Peyer's patch (tissue), 4 donors: ENCODE measurements around the gene MAGI2. TPM values are rescaled to one million over a fixed set of nuclear protein-coding genes. Genes with fewer than 3 reads are reported as not detected.

ENCODE experiments used
- DNase-seq, 3 donors: peaks; one replicate each; pipeline ENCODE4 v3.0.0-alpha.2; 2017 to 2019
- H3K27ac ChIP-seq, 4 donors: fragments of 200-600 bp; sonication (generic); one replicate each; pipeline ENCODE4 v1.5.1; 2016 to 2019
- H3K27me3 ChIP-seq, 2 donors: fragments of 200-600 bp; sonication (generic); one replicate each; pipeline ENCODE4 v1.5.1; 2019
- H3K36me3 ChIP-seq, 3 donors: fragments of 200-600 bp; sonication (generic); one replicate each; pipeline ENCODE4 v1.5.1; 2016 to 2019
- H3K4me1 ChIP-seq, 4 donors: fragments of 200-600 bp; sonication (generic); one replicate each; pipeline ENCODE4 v1.5.1; 2016 to 2019
- H3K4me3 ChIP-seq, 4 donors: fragments of 200-600 bp; sonication (generic); 1 replicate in 3 of 4; 2 replicates in 1 of 4; pipeline ENCODE4 v1.5.1; 2016 to 2019; ENCODE audit warnings: mild to moderate bottlenecking in 1 of 4
- H3K9me3 ChIP-seq, 4 donors: fragments of 200-600 bp; sonication (generic); one replicate each; pipeline ENCODE4 v1.5.1; 2016 to 2019; ENCODE audit warnings: mild to moderate bottlenecking in 1 of 4
- POLR2A ChIP-seq, 2 donors: fragments of 450-650 bp; IDR thresholded peaks; one replicate each; pipeline ENCODE4 v1.5.1; 2017; ENCODE audit warnings: antibody characterized with exemption in 2 of 2, mild to moderate bottlenecking in 2 of 2, moderate library complexity in 2 of 2
- total RNA-seq, 4 donors: library from RNA; depleted of rRNA; stranded (reverse); fragments of >200 nt; gene quantifications; one replicate each; pipeline ENCODE4 v1.1.0, GENCODE V29; 2016
- TF ChIP-seq, protein P1 (sequence below), 6 experiments: fragments of 450-650 bp in 4 of 6; fragments of 200-600 bp in 2 of 6; sonication (generic) in 1 of 6; IDR thresholded peaks; one replicate each; pipeline ENCODE4 v1.5.1; 2017 to 2019; ENCODE audit warnings: antibody characterized with exemption in 6 of 6, mild to moderate bottlenecking in 3 of 6, moderate library complexity in 1 of 6

The MAGI2 gene
- total RNA-seq, 4 donors from 2014 or later: 1.6 to 12.4 (median 2.8) TPM

DNA sequence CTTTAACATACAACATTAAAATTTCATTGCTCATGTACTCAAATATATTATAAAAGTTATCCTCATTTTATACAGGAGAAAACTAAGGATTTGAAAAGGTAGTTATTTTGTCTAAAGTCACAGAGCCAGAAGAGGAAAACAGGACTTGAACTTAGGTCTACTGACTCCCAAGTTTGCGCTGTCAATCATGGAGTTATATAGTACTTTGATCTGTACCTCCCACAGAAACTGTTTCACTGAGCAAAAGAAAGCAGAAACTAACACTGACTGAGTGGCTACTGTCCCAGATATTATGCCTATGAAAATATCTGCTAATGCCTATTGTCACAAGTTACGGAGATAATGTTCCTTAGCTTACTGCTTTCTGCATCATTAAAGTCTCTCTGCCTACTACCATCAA lies 329.1 kb downstream of the MAGI2 start:
- TF ChIP-seq POLR2A (IDR thresholded peaks at IDR 0.05): no peak
- Histone ChIP-seq H3K27me3 (no peaks in the 10 kb centered on the region), H3K36me3 (no peaks in the 10 kb centered on the region), H3K4me1 (no peaks in the 10 kb centered on the region), H3K4me3 (no peak overlapping the region), H3K9me3 (no peaks in the 10 kb centered on the region), H3K27ac (no peak overlapping the region)
- DNase-seq: no peak

- H3K9me3 ChIP-seq: no peaks in the 10 kb centered on the region
- no peaks in the 10 kb centered on the region for H3K36me3 ChIP-seq
- no peak overlapping the region for H3K4me3 ChIP-seq
- DNase-seq: no peak
- no peaks in the 10 kb centered on the region for H3K4me1 ChIP-seq
- TF ChIP-seq, protein P1, sequence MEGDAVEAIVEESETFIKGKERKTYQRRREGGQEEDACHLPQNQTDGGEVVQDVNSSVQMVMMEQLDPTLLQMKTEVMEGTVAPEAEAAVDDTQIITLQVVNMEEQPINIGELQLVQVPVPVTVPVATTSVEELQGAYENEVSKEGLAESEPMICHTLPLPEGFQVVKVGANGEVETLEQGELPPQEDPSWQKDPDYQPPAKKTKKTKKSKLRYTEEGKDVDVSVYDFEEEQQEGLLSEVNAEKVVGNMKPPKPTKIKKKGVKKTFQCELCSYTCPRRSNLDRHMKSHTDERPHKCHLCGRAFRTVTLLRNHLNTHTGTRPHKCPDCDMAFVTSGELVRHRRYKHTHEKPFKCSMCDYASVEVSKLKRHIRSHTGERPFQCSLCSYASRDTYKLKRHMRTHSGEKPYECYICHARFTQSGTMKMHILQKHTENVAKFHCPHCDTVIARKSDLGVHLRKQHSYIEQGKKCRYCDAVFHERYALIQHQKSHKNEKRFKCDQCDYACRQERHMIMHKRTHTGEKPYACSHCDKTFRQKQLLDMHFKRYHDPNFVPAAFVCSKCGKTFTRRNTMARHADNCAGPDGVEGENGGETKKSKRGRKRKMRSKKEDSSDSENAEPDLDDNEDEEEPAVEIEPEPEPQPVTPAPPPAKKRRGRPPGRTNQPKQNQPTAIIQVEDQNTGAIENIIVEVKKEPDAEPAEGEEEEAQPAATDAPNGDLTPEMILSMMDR (IDR thresholded peaks at IDR 0.05): no peak
- TF ChIP-seq POLR2A (IDR thresholded peaks at IDR 0.05): no peak
- no peak overlapping the region for H3K27ac ChIP-seq
- H3K27me3 ChIP-seq: no peaks in the 10 kb centered on the region
Measured at GRCh38 chr7:79118143-79118542, 335.3 kb downstream of the MAGI2 start.

DNA sequence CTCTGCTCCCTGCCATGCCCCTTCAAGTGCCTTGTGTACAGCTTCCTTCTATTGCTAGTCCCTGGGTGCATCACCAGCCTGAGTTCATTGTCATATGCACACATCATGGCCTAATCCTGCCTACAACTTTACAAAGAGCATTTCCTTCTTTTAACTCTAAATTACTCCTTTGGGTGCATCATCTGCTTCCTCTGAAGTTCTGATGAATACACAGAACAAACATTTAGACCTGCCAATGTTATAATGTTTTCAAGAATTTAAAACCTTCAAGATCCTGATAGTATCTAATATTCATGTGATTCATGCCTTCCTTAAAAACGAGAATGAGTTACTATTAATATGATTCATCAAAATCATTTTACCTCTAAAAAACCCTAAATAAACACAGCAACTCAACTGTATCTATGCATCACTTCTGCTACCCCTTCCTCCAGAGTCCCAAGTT lies 357.1 kb downstream of the MAGI2 start:
- Histone ChIP-seq H3K36me3 (no peaks in the 10 kb centered on the region), H3K4me3 (no peak overlapping the region), H3K27me3 (no peaks in the 10 kb centered on the region), H3K4me1 (no peaks in the 10 kb centered on the region), H3K9me3 (no peaks in the 10 kb centered on the region), H3K27ac (no peak overlapping the region)
- no peak for DNase-seq
- TF ChIP-seq POLR2A (IDR thresholded peaks at IDR 0.05): no peak

- no peaks in the 10 kb centered on the region for H3K4me1 ChIP-seq
- no peak overlapping the region for H3K27ac ChIP-seq
- no peaks in the 10 kb centered on the region for H3K9me3 ChIP-seq
- H3K4me3 ChIP-seq: no peak overlapping the region
- no peak for TF ChIP-seq POLR2A (IDR thresholded peaks at IDR 0.05)
- TF ChIP-seq, protein P1 (IDR thresholded peaks at IDR 0.05): no peak
- DNase-seq: no peak
- H3K36me3 ChIP-seq: no peaks in the 10 kb centered on the region
- no peaks in the 10 kb centered on the region for H3K27me3 ChIP-seq
Measured at GRCh38 chr7:79093421-79093820, 360.0 kb downstream of the MAGI2 start.

DNA sequence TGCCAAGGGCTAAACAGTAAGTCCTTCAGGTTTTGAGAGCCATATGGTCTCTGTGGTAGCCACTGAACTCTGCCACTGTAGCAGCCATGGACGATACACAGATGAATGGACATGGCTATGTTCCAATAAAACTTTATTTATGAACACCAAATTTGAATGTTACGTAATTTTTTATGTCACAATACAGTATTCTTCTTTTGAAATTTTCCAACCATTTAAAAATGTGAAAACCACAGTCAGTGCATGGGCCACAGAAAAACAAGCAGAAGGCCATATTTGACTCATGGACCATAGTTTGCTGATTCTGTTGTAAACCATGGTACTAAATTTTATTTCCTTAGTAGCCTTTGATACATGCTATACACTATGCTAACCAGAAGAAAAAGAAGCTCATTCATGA lies 361.8 kb downstream of the MAGI2 start:
- no peak overlapping the region for H3K27ac ChIP-seq
- H3K4me1 ChIP-seq: no peaks in the 10 kb centered on the region
- no peaks in the 10 kb centered on the region for H3K27me3 ChIP-seq
- no peak overlapping the region for H3K4me3 ChIP-seq
- no peaks in the 10 kb centered on the region for H3K36me3 ChIP-seq
- no peak for TF ChIP-seq POLR2A (IDR thresholded peaks at IDR 0.05)
- TF ChIP-seq, protein P1 (IDR thresholded peaks at IDR 0.05): no peak
- DNase-seq: no peak
- no peaks in the 10 kb centered on the region for H3K9me3 ChIP-seq

- H3K27ac ChIP-seq: no peak overlapping the region
- no peaks in the 10 kb centered on the region for H3K9me3 ChIP-seq
- no peaks in the 10 kb centered on the region for H3K36me3 ChIP-seq
- H3K4me1 ChIP-seq: no peaks in the 10 kb centered on the region
- no peak for DNase-seq
- H3K4me3 ChIP-seq: no peak overlapping the region
- TF ChIP-seq, protein P1 (IDR thresholded peaks at IDR 0.05): no peak
- no peak for TF ChIP-seq POLR2A (IDR thresholded peaks at IDR 0.05)
- H3K27me3 ChIP-seq: no peaks in the 10 kb centered on the region
Measured at GRCh38 chr7:79091011-79091410, 362.5 kb downstream of the MAGI2 start.

- DNase-seq: no peak
- H3K27ac ChIP-seq: no peak overlapping the region
- H3K4me3 ChIP-seq: no peak overlapping the region
- H3K27me3 ChIP-seq: no peaks in the 10 kb centered on the region
- TF ChIP-seq, protein P1 (IDR thresholded peaks at IDR 0.05): no peak
- no peaks in the 10 kb centered on the region for H3K4me1 ChIP-seq
- no peaks in the 10 kb centered on the region for H3K36me3 ChIP-seq
- H3K9me3 ChIP-seq: no peaks in the 10 kb centered on the region
Measured at GRCh38 chr7:79090543-79090942, 362.9 kb downstream of the MAGI2 start.
